GM18511 (cell line): ENCODE results near the gene MYOG.

ENCODE experiments used
- ATAC-seq: cut with Tn5 transposase; IDR thresholded peaks from one replicate; pipeline ENCODE4 v1.9.1; 2021; ENCODE audit warnings: mild to moderate bottlenecking, moderate library complexity; ENCODE audit not compliant: unreplicated experiment

The MYOG gene

DNA sequence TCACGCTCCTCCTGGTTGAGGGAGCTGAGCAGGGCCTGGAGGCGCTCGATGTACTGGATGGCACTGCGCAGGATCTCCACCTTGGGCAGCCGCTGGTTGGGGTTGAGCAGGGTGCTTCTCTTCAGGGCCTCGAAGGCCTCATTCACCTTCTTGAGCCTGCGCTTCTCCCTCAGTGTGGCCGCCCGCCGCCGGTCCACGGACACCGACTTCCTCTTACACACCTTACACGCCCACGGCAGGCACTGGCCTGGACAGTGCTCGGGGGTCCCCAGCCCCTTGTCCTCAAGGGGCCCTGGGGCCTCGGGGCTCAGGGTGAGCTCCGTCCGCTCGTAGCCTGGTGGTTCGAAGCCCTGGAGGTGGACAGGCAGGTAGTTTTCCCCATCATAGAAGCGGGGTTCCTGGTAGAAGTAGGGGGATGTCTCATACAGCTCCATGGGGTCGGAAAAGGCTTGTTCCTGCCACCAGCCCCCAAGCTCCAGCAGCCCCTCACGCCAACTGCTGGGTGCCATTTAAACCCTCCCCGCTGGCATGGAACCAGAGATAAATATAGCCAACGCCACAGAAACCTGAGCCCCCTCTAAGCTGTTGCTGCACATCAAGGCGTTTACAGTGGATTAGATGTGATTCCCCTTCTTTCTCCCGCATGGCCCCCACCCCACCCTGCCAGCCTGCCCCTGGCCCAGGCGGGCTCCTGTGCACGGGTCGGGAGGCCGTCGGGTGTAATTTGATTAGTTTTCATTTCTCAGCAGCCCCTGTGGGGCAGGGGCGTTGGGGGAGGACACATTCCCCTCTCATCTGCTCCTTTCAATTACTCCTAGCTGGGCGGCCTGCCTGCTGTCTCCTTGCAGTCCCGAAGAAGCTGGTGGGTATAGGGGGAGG, at the start of gene MYOG:
Gene MYOG (minus strand): TSS at position 485 of the 879 bp plus-strand sequence. CDS start 51 bp downstream, at position 434.
- no peak for ATAC-seq

GRCh38 chr1:203133970-203134725, 48.3 kb upstream of the MYOG start:
- no peak for ATAC-seq

GRCh38 chr1:203131548-203132200, 45.9 kb upstream of the MYOG start:
- no peak for ATAC-seq

GRCh38 chr1:203130358-203130985, 44.7 kb upstream of the MYOG start:
- no peak for ATAC-seq

GRCh38 chr1:203129501-203130231, 43.9 kb upstream of the MYOG start:
- ATAC-seq: no peak

DNA sequence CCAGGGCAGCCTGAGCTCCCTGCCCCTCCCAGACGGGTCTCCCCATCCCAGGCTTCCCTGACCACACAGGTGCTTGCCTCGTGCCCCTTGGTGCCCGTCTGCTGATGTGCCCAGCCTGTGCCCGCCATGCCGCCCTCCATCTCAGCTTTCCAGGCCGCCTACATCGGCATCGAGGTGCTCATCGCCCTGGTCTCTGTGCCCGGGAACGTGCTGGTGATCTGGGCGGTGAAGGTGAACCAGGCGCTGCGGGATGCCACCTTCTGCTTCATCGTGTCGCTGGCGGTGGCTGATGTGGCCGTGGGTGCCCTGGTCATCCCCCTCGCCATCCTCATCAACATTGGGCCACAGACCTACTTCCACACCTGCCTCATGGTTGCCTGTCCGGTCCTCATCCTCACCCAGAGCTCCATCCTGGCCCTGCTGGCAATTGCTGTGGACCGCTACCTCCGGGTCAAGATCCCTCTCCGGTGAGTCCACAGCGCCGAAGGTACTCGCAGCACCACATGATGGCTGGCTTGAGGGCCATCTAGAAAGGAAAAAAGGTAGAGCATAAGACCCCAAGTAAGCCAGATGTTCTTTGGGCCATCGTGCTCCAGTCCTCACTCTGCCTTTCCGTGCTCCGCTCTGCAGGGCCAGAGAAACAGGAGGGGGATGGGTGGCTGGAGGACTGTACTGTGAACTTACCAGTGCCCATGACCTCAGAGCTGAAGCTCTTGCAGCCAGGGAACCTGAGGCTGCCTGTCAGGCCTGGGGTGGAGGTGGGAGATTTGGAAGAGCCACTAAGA, 43.1 kb upstream of the MYOG start:
- ATAC-seq: no peak

DNA sequence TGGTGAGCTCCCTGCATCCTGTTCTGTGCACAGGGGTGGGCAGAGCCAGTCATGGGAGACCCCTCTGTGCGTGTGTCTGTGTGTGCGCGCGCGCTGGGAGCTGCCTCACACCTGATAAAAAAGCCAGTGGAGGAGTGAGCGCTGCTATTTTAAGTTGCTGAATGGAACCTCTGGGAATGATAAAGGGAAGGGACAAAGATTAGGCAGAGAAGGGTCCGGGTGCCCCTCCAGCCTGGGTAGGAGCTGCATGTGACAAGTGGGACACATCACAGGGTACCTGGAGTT, 42.6 kb upstream of the MYOG start:
- ATAC-seq: no peak

- no peak for ATAC-seq
Measured at GRCh38 chr1:203127666-203128430, 42.0 kb upstream of the MYOG start, which contains the start of gene ADORA1. Gene ADORA1, plus strand, starts transcription at chr1:203127726. Its CDS starts 1,116 bp downstream, at chr1:203128842.

GRCh38 chr1:203126866-203127665, 41.3 kb upstream of the MYOG start:
- ATAC-seq: no peak

DNA sequence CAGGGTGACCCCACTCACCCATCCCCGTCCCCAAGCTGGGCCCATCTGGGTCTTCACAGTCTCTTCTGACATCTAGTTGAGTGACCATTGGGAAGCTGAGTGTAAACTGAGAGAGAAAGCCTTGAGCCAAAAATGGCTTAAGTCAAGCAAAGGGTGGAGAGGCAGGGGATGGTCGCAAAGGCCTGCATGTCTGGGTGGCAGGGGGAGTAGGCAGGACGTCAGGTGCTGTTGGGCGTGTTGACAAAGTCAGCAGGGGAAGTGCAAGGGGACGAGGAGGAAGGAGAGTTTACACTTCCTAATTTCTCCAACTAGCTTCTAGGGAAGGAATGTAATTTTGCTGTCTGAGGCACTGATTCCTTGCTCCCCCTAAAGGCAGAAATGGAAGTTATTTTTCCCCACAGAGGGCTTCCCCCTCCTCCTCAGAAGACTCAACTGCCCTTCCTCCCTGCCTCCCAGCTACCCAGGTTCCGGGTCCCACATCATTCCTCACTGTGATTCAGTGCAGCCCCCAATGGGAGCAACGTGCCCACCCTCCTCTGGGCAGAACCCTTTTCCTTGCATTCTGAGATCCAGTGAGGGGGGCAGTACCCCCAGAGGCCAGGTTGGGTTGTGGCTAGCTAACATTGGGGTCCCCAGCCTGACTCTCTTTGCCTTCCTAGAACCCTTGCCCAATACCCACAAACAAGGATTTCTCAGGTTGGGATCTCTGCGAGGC, 40.5 kb upstream of the MYOG start:
- ATAC-seq: no peak

GRCh38 chr1:203124546-203125317, 38.9 kb upstream of the MYOG start:
- no peak for ATAC-seq

- no peak for ATAC-seq
Measured at GRCh38 chr1:203124011-203124410, 38.2 kb upstream of the MYOG start.

DNA sequence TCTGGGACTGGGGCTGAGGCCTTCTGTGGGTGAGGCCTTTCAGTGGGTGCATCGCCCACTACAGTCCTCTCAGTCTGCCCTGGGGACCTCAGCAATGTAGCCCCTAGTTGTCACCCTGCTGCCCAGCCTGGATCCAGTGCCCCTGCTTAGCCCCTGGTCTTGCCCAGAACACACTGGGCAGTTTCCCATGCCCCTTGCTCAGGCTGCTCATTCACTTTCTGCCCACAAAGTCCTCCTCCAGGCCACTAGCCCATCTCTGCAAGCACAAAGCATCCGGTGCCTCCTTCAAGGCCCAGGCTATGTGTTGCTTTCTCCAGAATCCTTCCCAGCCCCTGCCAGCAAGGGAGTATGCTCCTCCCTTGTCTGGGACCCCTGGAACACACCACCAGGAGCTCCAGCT, 36.3 kb upstream of the MYOG start:
- no peak for ATAC-seq

GRCh38 chr1:203121186-203122015, 35.6 kb upstream of the MYOG start:
- ATAC-seq: no peak

DNA sequence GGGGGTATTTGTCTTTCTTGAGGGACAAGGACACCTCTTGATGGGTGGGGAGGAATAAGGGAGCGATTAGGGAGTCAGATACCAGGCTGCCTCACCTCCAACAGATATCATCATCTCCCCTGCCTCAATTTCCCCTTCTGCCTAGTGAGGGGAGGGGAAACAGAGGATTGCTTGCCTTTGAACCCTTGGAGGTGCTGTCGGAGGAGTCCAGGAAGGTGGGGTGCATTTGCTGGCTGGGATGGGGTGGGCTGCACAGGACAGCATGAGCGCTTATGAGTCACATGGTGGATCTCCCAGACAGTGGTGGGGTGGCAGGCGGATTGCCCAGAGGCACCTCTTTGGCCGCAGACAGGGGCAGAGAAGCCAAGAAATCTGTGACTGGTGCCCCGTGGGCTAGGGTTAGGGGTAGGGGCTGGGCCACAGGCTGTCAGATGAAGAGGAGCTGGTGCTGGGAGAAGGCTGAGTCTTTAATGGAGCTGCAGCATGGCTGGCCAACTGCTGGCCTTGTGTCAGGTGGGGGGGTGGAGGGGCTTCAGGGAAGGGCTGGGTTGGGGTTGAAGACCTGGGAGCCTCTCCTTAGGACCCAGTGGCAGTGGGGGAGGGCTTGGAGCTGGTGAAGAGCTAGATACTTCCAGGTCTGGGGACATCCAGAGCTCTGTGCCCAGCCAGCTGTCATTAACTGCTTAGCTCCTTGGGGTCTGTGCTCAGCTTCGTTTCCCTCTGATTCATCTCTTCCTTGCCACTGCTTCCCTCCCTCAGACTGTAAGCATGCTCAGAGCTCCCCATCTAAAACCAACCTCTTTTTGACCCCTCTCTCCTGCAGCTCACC, 34.7 kb upstream of the MYOG start:
- ATAC-seq: no peak
